SKM-1 (cell line): Measurements from ENCODE around the gene ADAMTS19.
"Not testable (repeated sequence)": the region's sequence is repeated elsewhere in the genome, so short reads cannot be mapped to it uniquely, and the experiment has no call there.

ENCODE experiments used
- DNase-seq: peaks from one replicate; lab custom pipeline; 2025; ENCODE audit not compliant: unreplicated experiment; lab: John Stamatoyannopoulos, UW

Gene ADAMTS19, protein sequence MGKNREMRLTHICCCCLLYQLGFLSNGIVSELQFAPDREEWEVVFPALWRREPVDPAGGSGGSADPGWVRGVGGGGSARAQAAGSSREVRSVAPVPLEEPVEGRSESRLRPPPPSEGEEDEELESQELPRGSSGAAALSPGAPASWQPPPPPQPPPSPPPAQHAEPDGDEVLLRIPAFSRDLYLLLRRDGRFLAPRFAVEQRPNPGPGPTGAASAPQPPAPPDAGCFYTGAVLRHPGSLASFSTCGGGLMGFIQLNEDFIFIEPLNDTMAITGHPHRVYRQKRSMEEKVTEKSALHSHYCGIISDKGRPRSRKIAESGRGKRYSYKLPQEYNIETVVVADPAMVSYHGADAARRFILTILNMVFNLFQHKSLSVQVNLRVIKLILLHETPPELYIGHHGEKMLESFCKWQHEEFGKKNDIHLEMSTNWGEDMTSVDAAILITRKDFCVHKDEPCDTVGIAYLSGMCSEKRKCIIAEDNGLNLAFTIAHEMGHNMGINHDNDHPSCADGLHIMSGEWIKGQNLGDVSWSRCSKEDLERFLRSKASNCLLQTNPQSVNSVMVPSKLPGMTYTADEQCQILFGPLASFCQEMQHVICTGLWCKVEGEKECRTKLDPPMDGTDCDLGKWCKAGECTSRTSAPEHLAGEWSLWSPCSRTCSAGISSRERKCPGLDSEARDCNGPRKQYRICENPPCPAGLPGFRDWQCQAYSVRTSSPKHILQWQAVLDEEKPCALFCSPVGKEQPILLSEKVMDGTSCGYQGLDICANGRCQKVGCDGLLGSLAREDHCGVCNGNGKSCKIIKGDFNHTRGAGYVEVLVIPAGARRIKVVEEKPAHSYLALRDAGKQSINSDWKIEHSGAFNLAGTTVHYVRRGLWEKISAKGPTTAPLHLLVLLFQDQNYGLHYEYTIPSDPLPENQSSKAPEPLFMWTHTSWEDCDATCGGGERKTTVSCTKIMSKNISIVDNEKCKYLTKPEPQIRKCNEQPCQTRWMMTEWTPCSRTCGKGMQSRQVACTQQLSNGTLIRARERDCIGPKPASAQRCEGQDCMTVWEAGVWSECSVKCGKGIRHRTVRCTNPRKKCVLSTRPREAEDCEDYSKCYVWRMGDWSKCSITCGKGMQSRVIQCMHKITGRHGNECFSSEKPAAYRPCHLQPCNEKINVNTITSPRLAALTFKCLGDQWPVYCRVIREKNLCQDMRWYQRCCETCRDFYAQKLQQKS

DNA sequence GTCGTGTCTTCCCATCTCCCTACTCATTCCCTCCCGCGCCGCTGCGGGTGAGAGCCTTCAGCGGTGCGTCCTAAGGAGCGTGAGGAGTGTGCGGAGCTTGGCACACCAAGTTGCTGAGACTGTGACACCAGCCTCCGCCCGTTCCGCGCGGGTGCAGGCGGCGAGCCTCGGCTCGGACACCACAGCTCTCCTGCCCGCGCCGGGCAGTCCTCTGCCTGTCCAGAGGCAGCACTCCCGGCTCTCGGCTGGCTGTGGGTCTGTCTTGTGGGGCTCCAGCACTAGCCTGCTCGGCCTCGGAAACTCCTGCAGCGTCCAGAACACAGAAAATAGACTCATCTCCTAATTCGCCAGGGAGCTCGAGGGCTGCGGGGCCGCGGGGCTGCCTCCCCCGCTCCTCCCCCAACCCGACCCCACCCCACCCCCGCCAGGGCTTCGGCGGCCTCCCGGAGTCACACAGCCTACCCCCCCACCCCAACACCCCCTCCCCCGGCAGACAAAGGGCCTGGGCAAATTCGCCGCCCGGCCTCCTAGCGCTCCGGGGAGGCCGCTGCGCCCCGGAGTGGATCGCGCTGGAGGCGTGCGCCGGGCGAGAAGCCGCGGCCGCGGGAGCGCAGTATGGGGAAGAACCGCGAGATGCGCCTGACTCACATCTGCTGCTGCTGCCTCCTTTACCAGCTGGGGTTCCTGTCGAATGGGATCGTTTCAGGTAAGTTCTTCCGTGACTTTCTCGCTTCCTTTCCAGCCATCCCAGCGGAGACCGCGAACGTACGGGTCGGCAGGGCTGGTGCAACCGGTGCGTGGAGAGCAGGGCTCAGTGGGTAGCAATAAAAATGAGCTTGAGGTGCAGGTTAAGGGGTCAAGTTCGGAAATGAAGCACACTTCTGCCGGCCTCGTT is at the start of gene ADAMTS19:
ADAMTS19 (plus strand) TSS at position 522 of the 895 bp plus-strand sequence; CDS start at position 616, 94 bp downstream.
- DNase-seq = peak; percentile 39

GRCh38 chr5:129410488-129410887 is 49.6 kb upstream of the ADAMTS19 start:
- DNase-seq = no peak

DNA sequence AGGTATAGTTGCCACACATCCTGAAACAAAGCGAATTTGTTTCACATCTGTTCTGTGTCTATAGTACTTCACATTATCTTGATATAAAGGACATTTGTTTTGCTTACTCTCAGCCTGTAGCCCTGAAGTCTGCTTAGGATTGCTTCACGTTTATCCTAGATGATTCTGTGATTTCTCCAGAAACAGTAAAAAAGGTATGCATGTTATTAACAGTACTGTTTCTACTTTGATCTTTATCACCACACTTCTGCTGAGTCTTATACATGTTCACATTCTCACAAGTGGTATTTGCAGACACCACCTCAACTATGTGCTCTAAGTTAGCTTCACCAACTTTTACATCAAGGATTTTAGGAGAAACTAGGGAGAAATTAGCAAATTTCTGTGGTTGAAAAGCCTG is 47.4 kb upstream of the ADAMTS19 start:
- DNase-seq = no peak

GRCh38 chr5:129413570-129413969 is 46.5 kb upstream of the ADAMTS19 start:
- DNase-seq = no peak

DNA sequence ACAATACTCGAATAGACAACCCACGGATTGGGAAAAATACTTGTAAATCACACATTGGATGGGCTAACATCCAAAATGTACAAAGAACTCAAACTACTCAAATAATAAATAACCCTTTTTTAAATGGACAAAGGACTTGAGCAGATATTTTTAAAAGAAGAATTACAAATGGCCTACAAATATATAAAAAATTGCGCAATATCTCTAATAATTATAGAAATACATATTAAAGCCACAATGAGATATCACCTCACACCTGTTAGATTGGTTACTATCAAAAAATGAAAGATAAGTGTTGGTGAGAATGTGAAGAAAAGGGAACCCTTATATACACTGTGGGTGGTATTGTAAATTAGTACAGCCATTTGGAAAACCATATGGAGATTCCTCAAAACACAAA is 40.8 kb upstream of the ADAMTS19 start:
- no peak for DNase-seq

GRCh38 chr5:129425031-129425430 is 35.1 kb upstream of the ADAMTS19 start:
- DNase-seq = no peak

DNA sequence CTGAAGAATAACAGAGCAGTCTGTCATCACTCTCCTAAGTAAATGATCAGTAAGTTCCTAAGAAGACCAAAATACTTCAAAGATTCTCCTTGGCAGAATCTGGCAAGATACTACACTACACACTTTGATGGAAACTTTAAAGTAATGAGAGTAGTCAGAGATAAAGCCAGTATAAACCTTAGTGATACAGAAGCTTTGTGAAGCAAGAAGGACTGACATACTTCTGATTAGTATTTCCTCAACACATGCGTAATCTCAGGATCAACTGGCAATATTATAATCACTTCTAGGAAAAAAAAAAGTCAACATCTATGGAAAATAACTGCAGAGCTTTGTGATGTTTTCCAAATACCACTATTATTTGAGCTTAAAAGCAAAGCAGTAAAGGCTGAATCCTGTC is 34.0 kb upstream of the ADAMTS19 start:
- DNase-seq = no peak

DNA sequence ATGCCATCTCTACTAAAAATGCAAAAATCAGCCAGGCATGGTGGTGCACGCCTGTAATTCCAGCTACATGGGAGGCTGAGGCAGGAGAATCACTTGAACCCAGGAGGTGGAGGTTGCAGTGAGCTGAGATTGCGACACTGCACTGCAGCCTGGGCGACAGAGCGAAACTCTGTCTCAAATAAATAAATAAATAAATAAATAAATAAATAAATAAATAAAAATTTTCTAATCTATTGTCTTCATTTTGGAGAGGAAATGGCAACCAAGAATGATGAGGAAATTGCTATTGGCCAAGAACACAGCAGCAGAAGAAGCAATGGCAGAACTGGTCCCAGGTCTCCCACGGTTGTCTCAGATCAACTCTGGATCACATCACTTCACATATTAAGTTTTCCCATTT is 31.5 kb upstream of the ADAMTS19 start:
- DNase-seq = not testable (repeated sequence)

DNA sequence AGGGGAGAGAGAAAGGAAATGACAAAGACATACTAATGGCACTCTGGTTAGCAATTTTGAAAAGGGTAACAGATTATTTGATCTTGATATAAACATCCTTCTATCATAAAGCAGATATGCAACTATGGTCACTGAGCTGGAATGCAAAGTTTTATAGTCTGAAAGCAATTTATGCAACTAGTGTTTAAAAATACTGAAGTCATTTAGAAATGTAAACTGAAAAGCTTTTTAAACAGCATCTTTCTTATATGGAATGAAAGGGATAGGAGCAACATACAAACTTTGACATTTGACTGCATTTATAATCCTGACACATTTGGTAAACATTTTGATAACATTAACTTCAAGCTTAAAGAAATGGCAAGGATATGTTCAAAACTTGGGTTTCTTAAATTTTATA is 28.7 kb upstream of the ADAMTS19 start:
- DNase-seq = no peak

- DNase-seq = no peak
Observed at GRCh38 chr5:129438322-129438721, 21.8 kb upstream of the ADAMTS19 start.

- no peak for DNase-seq
Observed at GRCh38 chr5:129440424-129440823, 19.7 kb upstream of the ADAMTS19 start.

DNA sequence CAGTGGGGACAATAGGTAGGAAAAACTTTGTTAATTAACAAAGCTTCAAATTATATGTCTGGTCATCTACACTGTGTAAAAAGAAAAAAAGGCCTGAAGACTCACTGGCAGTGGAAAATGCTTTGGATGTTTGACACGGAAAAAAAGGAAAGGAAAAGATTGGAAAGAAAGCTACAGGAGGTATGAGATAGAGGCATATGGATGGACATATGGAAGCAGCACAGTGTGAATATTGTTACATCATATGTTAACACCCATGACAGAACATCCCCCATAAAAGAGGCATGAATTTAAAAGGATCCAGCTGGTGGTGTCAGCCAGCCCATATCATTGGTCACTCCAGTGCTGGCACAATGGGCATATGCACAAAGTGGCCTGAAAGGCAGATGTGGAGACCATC is 19.0 kb upstream of the ADAMTS19 start:
- DNase-seq = no peak

DNA sequence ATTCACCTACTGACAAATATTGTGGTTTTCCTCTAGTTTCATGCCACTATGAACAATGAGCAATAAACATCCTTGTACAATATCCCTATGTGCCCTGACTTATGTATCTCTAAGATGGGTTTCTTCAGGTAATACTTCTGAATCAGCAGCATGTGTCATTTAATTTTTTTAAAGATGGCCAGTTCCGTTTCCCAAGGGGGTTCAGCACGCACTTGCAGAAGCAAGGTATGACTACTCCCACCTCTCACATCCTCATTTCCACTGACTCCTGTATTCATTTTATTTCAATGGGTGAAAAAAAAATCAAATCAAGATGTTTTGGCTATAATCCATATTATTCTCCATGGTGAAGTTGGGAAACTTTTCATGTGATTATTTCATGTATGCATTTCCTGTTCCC is 14.7 kb upstream of the ADAMTS19 start:
- no peak for DNase-seq

- DNase-seq = no peak
Observed at GRCh38 chr5:129447968-129448367, 12.1 kb upstream of the ADAMTS19 start.

DNA sequence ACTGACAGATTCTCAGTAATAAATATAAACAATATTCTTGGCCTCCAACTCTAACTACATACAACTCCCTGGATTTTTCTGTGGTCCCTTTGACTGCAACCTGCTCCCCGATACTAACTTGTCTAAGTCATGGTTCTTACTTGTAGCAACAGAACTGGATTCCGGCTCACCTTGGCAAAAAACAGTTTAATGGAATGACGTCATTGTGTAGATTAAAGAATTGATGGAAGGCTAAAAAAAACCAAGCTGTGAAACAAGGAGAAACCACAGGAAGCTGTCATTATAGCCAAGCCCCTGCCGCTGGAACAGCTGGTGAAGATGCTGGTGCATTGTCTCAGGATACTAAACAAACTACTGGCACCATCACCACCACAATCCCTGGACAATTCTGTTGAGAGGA is 11.4 kb upstream of the ADAMTS19 start:
- DNase-seq = no peak

DNA sequence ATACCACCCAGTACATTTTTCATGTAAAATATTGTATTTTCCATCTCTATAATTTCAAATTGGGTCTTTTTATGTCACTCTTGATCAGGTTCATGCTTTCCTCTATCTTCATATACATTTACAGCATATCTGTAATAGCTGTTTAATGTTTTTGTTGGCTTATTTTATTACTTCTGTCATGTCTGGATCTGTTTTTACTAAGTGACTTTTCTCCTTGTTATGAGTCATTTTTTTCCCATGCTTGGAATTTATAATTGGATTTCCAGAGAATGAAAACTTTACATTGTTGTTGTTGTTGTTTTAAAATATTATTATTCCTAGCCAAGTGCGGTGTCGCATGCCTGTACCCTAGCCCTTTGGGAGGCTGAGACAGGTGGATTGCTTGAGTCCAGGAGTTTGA is 5.6 kb upstream of the ADAMTS19 start:
- no peak for DNase-seq

GRCh38 chr5:129459450-129459776 is 685 bp upstream of the ADAMTS19 start:
- DNase-seq = no peak

DNA sequence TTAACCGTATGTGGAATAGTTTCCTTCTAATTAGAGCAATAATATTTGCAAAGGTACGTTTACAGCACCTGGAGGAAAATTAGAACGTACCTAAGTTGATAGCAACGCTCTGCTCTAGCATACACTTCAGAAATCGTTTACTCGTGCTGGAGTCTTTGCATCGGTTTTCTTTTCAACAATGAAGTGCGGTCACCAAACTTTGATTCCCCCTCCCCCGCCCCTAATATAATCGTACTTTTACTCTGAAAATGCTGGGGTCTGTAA is 506 bp downstream of the ADAMTS19 start:
- DNase-seq = no peak

DNA sequence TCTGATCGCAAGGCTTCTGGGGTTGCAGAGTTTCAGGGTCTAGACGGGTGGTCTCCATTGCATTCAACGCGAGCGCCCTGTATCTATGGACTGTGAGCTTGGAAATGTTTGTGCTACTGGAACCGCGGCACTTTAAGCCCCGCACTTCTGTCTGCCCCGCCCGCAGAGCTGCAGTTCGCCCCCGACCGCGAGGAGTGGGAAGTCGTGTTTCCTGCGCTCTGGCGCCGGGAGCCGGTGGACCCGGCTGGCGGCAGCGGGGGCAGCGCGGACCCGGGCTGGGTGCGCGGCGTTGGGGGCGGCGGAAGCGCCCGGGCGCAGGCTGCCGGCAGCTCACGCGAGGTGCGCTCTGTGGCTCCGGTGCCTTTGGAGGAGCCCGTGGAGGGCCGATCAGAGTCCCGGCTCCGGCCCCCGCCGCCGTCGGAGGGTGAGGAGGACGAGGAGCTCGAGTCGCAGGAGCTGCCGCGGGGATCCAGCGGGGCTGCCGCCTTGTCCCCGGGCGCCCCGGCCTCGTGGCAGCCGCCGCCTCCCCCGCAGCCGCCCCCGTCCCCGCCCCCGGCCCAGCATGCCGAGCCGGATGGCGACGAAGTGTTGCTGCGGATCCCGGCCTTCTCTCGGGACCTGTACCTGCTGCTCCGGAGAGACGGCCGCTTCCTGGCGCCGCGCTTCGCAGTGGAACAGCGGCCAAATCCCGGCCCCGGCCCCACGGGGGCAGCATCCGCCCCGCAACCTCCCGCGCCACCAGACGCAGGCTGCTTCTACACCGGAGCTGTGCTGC is 1.0 kb downstream of the ADAMTS19 start:
- DNase-seq = peak; percentile 24

GRCh38 chr5:129461711-129462332 is 1.7 kb downstream of the ADAMTS19 start:
- no peak for DNase-seq
